ENCODE results near the gene PTPRK.

Gene PTPRK

DNA sequence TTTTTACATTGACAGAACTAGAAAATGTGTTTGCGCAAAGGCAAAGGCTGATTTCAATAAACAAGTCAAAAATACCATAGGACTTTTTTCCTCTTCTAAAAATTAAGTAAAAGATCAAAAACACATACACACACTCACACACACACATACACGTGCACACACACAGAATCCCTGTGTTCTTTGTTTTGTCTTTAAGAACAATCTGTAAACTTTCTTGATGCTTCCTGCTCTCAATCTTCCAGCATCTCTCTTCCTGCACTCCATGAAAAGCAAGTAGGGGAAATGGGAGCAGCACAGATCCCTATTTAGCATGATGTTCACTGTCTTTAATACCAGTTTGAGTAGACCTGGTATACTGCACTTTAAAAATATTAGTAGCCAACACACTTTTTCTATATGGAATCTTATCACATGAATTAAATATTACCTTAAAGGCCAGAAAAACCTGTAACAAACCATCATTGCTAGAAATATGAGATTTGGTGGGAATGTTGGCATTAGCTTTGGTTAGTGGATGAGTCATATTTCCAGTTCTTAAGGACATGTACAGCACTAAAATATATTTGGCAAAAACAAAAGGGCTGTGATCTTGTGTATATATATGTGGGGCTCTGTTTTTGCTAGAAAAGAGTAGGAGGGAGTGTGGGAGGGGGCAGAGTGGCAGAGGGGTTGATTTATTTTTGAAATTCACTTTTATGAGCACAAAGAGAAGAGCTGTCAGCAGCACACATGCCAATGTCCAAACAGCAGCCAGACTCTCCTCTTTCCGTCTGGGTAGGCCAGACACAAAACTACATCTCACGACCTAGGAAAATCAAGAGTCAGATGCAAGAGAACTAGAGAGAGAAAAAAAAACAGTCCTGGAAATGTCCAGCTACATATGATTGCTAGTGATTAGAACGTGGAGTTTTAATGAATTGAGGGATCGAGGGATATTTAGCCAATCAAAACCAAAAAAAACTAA, 4.6 kb downstream of the PTPRK start:
- no peak for DNase-seq (ENCODE audit: low spot score)

GRCh38 chr6:128513878-128514277, 6.5 kb downstream of the PTPRK start:
- DNase-seq (ENCODE audit: low spot score), result no peak

GRCh38 chr6:128512296-128512695, 8.1 kb downstream of the PTPRK start:
- DNase-seq (ENCODE audit: low spot score), result no peak

- no peak for DNase-seq (ENCODE audit: low spot score)
Observed at GRCh38 chr6:128511506-128511905, 8.9 kb downstream of the PTPRK start.

GRCh38 chr6:128509709-128510108, 10.7 kb downstream of the PTPRK start:
- DNase-seq (ENCODE audit: low spot score), result no peak

- no peak for DNase-seq (ENCODE audit: low spot score)
Observed at GRCh38 chr6:128508588-128509296, 11.7 kb downstream of the PTPRK start.

DNA sequence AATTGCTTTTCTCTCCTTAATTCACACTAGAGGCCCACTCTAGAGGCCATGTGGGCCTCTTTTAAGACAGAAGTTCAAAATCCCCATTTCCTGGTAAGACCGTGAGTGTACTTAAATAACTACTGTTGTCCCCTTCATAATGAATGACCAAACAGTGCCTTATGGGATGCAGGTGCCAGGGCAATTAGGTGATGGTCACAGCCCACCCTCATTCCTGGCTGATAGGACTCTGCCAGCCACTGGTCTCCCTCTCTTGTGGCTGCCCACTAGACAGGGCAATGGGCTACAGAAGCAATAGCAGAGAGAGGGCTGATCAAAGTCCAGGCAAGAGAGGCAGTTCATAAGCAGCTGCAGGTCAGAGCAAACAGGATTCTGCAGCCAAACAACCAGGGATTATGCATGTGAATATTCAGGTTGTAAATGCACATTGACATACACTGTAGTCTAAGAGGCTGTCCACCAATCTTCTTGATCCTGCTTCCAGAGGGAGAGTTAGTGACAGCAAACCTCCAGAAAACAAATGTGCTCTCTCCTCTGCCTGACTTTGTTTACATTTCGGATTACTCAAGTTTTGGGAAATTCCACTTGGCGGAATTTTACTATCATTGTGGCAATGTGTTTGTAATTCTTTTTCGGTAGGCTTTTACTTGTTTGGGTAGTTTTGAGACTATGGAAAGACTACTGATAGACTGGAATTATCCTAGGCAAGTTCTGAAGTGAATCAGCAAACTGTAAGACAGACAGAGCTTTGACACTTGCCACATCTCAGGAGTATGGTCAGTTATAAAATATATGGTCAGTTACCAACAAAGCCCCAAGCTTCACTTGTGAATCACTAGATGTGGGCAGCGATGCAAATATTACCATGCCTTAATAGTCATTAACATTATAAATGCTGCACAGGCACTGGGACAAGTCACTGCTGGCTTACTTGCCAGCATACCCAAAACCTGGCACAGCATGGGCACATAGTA, 12.8 kb downstream of the PTPRK start:
- DNase-seq (ENCODE audit: low spot score), result no peak

GRCh38 chr6:128505603-128506002, 14.8 kb downstream of the PTPRK start:
- DNase-seq (ENCODE audit: low spot score), result no peak

DNA sequence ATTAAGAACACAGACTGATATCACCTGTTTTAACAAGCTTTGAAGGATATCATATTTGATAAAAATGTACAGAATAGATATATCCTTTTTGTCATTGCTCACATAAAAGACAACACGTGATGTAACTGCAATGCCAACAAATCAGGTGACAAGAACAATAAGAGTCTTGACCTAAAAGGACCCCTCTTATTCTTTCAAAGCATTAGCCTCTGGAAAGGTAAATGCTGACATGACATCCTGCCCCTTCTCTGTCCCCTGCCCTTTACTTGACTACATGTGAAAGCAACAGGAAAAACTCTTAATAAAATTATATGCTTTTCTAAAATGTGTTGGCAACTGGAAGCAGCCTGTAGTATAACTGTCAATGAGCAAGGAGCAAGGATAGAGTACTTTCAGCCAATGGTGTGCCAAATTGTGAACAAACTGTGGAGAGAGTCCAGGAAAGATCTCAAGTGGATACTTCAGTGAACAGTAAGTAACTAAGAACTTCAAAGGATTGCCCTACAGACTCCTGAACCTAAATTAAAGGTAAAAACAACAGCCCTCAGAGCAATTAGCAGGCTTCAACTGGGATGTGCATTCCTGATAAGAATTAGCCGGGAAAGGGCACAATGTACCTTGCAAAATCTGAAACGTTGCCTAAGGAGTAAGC, 16.3 kb downstream of the PTPRK start:
- no peak for DNase-seq (ENCODE audit: low spot score)

DNA sequence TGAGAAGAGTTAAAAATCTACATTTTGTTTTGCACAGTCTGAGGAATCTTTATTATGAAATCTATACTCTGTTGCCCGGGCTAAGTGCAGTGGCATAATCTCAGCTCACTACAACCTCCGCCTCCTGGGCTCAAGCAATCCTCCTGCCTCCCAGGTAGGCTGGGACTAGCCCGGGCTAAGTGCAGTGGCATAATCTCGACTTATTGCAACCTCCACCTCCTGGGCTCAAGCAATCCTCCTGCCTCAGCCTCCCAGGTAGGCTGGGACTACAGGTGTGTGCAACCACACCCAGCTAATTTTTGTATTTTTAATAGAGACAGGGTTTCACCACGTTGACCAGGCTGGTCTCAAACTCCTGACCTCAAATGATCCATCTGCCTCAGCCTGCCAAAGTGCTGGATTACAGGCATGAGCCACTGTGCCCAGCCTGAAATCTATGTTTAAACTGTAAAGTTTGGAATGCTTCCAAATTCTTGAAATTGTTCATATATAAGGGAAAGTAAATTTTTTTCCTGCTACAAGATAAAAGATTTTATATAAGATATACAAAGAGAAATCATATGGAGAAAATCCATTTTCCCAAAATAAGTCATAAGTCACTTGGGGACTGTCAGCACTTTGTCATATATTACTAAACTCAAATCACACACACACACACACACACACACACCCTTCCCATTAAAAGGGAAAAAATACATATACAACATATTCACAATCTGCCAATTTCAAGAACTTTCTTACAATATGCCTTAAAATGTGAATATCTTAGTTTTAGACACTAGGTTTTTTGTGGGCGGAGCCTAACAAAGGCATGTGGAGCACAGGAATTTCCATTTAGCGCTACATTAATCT, 19.4 kb downstream of the PTPRK start:
- DNase-seq (ENCODE audit: low spot score), result no peak

DNA sequence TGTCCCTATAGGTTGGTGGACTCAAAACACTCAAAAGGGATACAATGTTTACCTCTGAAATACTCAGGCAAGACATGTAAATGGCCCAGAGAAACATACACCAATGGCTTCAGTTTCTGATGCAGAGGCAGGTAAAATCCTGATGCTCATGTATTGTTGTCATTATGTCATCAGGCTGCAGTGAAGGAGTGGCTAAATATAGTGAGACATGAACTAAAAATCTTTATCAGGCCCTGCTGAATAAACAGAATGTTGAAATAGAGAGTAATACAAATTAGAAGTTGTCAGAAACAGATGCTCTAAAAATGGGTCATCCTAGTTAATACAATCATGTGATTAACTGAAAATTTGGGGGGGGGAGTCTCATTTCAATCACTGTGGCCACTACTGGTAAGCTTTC, 20.4 kb downstream of the PTPRK start:
- no peak for DNase-seq (ENCODE audit: low spot score)

DNA sequence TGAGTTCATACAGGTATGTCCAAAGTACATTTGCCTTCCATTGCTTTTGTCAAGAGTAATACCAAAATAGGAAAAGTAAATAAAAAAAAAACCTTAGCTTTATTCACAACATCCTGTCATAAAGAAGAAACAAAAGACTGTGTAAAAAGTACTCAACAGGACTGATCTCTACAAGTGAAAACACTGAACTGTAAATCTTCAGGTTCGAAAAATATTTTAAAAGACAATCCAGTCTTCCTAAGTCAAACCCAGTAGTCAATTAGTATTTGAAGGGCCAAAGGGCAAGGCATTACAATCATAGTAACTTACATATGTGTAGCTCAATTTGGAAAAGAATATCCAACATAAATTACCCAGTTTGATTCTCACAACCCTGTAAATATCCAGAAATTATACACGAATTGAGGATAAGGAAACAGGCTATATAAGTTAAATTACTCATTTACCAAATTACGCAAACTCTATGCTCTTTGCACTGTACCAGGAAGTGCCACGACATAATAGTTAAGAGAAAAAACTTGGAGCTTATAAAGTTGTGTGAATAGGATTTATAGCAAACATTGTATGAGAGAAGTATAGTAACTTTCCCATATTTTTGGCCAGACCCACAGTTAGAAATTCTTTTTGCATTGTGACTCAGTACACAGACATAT, 21.2 kb downstream of the PTPRK start:
- no peak for DNase-seq (ENCODE audit: low spot score)

- DNase-seq (ENCODE audit: low spot score), result no peak
Observed at GRCh38 chr6:128498234-128498633, 22.2 kb downstream of the PTPRK start.

DNA sequence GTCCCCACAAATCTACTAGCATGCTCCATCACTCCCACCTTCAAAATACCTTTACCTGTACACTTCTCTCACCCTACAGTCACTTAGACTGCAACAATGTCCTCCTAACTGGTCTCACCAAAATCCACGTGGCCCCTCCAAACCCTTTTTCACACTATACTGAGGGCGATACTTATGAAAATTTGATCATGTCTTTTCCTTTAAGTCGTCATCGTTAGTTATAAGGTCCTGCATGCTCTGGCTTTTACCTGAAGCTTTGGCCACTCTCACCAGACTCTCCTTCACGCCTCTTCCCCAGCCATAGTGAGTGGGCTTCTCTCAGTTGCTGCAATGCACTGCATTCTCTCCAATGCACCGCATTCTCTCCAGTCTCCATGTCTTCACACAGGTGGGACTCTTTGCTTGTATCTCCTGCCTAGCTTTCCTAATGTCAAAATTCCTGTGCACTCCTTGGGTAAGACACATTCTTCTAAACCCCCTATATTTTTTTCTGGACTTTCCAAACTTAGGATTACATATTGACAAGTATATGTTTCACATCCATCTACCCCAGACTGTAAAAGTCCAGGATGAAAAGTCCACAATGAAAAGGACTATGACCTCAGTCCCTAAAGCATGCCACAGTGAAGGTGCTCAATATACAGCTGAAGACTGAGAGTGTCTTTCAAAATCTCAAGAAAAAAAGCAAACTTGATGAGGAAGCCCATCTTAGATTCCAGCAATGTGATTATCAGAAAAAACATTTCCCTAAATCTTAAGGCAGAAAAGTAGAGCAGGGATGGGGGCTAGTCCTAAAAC, 24.7 kb downstream of the PTPRK start:
- no peak for DNase-seq (ENCODE audit: low spot score)

DNA sequence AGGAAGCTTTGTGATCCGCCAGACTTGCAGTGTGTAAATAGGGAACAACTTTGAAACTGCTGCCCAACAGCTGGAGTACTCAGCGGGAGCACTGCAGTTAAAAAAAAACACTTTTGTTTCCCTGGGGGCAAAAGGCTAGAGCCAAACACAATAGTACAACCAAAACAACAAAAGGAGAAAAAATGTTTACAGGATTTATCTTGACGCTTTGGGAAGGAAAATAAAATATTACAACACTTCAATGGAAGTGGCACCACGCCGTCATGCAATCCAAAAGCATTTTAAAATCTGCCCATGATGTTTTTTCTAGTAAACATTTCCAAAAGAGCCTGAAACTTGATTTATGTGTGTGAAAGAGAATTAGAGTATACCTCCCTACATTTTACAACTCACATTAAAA, 26.0 kb downstream of the PTPRK start:
- DNase-seq (ENCODE audit: low spot score), result no peak

DNA sequence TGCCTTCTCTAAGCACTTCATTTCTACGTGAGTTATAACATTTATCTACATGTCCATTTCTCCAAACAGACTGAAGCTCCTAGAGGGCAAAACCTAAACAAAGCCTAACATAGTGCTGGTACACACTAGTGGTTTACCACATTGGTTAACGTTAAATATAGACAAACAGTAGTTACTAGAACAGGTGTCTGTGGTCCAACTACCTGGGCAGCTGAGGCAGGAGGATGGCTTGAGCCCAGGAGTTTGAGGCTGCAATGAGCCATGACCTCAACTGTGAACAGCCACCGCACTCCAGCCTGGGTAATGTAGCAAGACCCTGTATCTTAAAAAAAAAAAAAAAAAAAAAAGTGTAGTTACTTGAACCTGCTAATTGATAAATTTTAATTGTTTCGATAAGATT, 26.5 kb downstream of the PTPRK start:
- DNase-seq (ENCODE audit: low spot score), result no peak

DNA sequence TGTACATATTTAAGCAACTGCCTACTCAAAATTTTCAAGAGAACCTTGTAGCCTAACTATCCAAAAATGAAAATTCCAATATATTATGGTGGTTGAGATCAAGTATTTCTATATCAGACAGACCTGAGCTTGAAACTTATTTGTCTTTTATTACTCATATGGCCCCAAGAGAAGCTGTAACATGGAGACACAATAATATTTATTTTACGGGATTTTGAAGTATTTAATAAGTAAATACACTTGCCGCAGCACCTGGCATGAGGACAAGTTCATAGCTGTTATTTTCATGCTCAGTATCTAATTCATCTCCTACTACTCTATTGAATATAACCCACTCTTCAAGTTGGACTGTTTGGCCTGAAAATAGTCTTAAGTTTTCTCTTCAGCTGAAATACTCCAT, 28.0 kb downstream of the PTPRK start:
- DNase-seq (ENCODE audit: low spot score), result no peak

- DNase-seq (ENCODE audit: low spot score), result no peak
Observed at GRCh38 chr6:128491610-128492206, 28.7 kb downstream of the PTPRK start.

DNA sequence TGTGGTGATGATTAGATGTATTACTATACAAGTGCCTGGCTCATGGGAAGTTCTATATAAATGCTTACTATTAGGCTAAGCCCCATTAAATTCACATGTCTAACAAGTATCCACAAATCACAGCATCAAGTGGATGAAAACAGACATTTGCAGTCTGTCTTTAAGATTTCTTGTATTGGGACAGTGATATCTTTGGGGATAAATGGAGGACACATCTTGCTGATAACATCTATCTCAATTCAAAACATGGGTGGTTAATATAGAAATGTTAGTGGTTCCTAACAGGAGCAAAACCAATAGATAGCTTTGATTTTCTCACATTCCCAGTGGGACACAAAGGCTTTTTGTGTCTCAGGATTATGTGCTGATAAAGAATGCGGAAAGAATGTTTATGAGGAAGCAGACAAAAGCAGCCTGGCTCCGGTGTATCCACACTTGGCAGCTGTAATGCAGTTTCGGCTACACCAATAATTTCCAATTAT, 29.3 kb downstream of the PTPRK start:
- no peak for DNase-seq (ENCODE audit: low spot score)

All from hematopoietic multipotent progenitor cell treated with erythropoietin and hydrocortisone succinate and interleukin-3 and kit ligand, for 15 days (in vitro differentiated cells).